Measurements from ENCODE around the gene PRSS36.

DNA sequence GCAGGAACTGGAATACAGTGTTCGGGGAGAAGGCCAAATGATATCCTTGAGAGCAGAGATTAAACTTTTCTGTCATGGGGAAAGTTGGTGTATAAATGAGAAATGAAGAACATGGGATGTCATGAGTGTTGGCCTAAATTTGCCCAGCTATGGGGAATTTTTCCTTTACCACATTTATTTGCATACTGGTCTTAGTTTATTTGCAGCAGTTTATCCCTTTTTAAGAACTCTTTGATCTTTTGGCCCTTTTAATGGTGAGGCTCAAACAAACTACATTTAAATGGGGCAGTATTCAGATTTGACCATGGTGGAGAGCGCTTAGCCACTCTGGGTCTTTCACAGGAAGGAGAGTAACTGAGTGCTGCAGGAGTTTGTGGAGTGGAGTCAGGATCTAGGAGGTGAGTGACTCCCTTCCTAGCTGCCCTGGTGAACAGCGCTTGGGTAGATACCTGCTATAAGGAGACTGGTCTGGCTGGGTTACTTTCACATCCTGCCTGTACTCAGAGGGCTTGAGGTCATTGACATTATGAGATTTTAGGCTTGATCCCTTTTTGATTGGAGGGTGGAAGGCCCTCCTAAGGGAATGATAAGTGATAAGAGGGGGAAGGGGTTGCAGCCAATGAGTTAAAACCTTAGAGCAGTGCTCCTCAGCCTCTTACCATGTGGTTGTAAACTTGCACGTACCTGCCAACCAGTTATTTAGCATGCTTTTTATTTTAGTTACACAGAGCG, 42.0 kb upstream of the PRSS36 start:
- TF ChIP-seq, protein P1, sequence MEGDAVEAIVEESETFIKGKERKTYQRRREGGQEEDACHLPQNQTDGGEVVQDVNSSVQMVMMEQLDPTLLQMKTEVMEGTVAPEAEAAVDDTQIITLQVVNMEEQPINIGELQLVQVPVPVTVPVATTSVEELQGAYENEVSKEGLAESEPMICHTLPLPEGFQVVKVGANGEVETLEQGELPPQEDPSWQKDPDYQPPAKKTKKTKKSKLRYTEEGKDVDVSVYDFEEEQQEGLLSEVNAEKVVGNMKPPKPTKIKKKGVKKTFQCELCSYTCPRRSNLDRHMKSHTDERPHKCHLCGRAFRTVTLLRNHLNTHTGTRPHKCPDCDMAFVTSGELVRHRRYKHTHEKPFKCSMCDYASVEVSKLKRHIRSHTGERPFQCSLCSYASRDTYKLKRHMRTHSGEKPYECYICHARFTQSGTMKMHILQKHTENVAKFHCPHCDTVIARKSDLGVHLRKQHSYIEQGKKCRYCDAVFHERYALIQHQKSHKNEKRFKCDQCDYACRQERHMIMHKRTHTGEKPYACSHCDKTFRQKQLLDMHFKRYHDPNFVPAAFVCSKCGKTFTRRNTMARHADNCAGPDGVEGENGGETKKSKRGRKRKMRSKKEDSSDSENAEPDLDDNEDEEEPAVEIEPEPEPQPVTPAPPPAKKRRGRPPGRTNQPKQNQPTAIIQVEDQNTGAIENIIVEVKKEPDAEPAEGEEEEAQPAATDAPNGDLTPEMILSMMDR (IDR thresholded peaks at IDR 0.05), result no peak
- TF ChIP-seq POLR2A (IDR thresholded peaks at IDR 0.05), result no peak
- TF ChIP-seq POLR2AphosphoS5 (IDR thresholded peaks at IDR 0.05), result no peak

Data from prostate gland (tissue), 2 donors.